DMS153 treated with DMSO at 0.1 percent for 48 hours (cell line): ENCODE results near the gene CCDC34.
A peak's percentile ranks its signal among the peaks of the same experiment; 100 is the strongest.

Source experiments
- DNase-seq: peaks from one replicate; lab custom pipeline; 2025; ENCODE audit not compliant: unreplicated experiment; lab: John Stamatoyannopoulos, UW

Gene CCDC34, protein sequence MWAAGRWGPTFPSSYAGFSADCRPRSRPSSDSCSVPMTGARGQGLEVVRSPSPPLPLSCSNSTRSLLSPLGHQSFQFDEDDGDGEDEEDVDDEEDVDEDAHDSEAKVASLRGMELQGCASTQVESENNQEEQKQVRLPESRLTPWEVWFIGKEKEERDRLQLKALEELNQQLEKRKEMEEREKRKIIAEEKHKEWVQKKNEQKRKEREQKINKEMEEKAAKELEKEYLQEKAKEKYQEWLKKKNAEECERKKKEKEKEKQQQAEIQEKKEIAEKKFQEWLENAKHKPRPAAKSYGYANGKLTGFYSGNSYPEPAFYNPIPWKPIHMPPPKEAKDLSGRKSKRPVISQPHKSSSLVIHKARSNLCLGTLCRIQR

DNA sequence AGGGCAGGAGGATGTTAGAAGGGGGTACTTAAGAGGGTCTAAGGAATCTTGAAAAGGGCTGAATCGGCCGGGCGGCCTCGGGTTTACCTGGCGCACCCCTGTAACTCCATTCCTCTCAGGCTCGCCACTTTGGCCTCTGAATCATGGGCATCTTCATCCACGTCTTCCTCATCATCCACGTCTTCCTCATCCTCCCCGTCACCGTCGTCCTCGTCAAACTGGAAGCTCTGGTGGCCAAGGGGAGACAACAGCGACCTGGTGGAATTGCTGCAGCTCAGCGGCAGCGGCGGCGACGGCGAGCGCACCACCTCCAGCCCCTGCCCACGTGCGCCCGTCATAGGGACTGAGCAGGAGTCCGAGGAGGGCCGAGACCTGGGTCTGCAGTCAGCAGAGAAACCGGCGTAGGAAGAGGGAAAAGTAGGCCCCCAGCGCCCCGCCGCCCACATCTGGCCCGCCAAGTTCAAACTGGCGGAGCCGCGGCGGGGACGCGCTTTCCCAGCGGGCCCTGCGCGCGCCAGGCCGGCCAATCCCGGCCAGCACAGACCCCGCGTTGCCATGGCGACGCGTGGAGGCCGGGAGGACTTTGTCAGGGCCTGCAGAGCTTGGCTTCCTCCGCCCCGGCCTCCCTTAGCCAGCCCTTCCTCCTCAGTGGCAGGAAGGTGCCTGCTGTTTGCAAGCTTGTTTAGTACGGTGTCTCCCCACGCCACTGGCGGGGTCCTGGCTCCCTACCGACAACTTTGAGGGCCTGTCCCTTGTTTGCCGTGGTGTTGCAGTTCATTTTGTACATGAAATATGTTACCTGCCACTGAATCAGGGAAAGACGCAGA is at the start of gene CCDC34:
TSS of gene CCDC34 (minus strand) at position 467 of the 827 bp plus-strand sequence. CDS start at position 446, 21 bp downstream.
- peak; percentile 91 for DNase-seq

DNA sequence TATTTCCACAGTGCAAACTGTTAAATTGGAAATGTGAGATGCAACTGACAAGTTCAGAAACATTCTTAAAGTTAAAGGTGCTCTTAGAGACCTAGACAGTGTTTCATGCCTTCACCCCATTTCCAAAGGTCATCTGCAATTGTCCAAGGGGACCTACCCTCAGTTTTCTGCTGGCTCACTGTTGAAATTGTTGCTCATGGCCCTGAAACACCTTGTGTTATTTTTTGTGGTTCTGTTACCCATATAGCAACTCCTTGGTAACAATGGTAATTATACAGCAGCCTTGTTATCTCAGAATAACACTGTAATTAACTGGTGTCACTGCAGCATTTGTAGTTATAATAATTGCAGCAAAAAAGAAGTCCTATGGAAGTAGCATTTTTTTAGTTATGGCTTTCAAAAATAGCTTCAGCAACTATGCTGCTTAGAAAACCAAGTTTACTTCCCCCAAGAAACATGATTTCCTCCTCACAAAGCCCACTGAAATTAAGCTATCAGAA is 49.2 kb upstream of the CCDC34 start:
- DNase-seq = no peak

DNA sequence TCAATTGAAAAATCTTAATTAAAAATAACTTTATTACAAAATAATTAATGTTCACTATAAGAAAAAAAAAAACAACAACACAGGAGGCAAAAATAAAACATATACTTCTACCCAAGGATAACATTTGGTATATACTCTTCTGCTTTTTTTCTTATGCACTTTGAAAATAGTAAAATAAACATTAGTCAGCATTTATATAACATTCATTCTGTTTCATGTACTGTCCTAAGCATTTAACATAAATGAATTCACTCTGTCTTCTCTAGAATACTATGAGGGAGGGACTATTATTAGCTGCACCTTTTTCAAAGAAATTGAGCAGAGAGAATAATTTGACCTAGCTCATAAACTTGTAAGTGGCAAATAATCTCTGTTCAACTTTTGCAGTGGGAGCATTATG is 48.3 kb upstream of the CCDC34 start:
- DNase-seq = no peak

- DNase-seq = no peak
Measured at GRCh38 chr11:27410272-27410671, 47.3 kb upstream of the CCDC34 start.

DNA sequence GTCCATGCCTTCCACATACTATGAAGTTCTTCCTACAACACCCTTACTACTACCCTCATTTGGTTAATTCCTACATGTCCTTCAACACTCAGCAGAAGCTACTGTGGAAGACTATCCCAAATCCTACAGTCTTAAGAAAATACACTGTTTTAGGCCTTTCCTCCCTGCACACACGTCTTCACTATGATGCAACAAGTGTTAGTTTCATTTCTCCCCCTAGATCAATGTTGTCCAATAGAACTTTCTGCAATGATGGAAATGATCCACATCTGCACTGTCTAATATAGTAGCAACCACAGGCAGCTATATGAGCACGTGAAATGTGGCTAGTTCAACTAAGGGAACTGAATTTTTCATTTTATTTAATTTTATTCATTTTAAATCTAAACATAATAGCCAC is 46.7 kb upstream of the CCDC34 start:
- DNase-seq = no peak

- no peak for DNase-seq
Measured at GRCh38 chr11:27409049-27409448, 46.0 kb upstream of the CCDC34 start.

DNA sequence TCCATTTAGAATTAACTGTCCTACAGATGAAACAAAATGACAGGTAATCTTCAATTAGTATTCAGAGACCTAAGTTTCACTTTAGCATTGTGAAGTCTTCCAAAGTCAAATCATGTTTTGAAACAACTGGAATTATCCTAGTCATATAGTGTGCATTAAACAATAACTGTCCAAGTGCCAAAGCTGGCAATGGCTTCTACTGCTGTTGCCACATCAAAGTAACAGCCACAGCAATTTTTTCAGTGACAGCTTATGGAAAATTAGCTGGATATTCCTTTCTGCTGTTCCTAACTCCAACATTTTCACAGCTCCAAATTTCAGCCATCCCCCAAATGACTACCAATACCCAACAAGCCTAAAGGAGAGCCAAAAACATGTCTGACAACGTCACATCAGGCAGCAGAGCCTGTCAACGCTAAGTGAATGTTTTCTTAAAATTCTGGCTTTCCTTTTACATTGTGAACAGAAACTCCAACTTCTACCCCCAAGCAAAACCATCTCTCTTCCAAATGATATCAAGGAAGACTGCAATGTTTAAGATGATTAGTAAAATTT is 45.3 kb upstream of the CCDC34 start:
- DNase-seq = no peak

DNA sequence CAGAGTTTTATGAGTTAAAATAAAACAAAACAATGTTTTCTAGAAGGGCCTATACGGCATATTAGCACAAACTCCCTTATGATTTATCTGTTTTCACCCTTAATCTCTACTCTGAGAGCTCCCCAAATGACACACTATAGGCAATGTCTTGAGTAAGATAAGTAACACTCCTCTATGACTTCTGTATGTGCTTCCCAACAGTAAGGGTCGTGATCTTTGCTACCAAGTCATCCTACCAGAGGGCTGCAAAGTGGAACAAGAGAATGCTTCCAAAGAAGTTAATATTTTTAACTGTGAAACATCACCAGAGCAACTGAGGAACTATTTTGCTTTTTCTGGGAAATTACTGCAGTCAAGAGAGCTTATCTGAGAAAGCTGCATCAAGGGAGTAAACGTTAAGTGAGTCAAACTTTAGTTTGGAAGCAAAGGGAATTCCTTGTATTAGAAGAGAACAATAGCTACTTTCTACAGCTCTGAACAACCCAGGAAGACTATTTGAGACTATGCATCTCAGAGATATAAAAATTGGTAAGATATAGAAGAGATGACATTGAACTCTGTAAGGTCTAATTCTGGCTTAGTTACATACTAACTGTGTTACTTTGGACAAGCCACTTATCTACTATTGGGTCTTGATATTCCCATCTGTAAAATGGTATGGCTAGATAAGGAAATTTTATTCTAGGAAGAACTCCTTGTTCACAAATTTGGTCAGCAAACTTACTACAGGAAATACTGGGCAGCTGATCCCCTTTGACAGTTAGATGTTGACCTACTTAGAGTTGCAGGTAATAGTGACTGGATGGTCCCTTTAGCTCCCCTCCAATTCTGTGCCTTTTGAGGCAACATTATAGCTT is 43.7 kb upstream of the CCDC34 start:
- DNase-seq = no peak

DNA sequence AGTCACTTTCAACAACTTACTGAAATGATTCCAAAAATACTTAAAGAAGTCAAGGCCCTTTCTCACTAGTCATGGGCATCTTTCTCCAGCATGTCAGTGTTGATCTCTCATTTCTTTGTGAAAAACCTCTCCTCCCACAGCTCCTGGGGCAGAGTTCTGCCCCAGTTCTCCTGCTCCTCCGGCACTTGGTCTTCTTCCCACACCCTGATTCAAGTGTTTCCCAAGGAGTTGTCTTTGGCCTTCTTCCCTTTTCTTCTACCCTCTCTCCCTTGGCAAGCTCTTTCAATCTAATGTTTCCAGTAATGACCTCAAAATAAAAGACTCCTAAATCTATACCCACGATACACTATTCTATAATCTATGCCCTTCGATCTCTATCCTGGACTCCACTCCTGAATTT is 42.1 kb upstream of the CCDC34 start:
- DNase-seq = no peak

DNA sequence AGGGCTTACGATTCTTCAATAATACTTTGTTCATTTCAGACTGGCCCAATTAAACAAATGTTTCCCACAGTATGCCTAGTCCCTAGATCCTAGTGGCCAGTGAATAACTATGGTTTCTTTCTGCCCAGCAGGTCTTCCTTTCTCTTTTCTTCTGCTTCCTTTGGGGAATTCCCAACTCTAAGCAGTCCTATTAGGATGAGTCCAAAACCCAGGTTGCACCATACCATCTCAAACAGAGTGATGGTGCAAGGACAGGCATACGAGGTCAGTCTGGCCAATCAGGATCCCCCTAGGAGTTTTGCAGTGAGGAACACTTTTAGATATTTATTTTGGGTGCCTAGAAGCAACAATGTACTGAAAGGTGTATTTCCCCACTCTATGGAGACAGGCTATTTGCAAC is 41.4 kb upstream of the CCDC34 start:
- no peak for DNase-seq

DNA sequence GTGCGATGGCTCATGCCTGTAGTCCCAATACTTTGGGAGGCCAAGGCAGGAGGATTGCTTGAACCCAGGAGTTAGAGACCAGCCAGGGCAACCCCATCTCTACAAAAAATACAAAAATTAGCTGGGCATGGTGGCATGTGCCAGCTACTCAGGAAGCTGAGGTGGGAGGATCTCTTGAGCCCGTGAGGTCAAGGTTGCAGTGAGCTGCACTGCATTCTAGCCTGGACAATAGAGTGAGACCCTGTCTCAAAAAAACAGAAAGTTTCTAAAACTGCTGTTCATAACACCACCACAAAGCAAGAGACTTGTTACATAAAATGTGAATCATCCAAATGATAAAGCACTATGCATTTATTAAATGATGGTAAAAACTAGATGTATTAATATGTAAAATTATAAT is 40.2 kb upstream of the CCDC34 start:
- DNase-seq = no peak

GRCh38 chr11:27402450-27402849 is 39.4 kb upstream of the CCDC34 start:
- no peak for DNase-seq

DNA sequence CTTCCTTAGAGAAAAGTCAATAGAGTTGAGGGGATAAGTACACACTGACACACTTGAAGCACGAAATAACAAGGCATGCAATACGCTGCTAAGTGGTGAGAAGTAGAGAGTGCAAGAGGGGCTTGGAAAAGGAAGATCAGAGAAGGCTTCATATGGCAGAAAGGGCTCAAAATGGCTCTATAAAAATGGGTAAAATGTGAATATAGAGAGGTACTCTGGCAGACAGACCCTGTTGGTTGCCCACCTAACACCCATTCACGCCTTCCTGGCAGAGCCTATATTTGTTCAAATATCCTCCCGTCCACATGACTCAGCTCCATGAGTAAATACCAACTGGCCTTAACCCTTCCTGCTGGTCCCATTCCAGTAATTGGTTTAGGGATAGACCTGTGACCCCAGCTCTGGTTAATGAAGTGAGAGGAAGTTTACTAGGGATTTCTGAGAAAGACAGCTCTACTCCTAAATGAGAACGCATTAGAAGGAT is 38.9 kb upstream of the CCDC34 start:
- DNase-seq = no peak

- DNase-seq = no peak
Measured at GRCh38 chr11:27401280-27401832, 38.3 kb upstream of the CCDC34 start.

- DNase-seq = no peak
Measured at GRCh38 chr11:27398400-27398770, 35.4 kb upstream of the CCDC34 start.

DNA sequence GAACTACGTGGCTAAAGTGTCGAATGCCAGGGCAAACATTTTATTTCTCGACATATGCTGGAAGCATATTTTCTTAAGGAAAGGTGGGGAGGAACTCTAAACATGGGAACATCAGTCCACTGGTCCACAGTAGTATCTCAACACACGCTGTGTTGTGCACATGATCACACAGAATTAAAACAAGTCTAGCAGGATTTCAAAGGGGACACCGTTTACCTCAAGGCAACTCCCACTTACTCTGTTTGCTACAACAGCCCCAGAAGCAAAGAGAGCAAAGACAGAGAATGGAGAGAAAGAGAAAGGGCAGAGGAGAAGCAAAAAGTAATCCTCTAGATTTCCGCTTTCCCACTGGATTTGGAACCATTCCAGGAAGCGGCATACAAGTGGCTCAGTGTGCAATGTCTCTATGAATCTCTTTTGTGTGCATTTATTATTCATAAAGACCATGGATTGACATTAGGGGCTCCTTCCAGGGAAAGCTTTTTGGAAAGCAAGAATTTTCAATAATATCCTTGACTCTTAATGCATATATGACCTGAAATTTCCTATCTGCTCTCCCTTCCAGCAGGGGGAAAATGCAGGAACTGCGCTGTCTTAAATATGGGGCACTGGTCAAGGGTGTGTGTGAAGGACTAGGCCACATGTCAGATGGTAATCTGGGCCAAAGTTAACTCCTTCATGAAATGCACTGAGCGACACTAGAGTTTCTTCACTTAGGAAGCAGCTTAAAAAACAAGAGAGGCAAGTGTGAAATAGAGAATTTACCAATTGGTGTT is 34.8 kb upstream of the CCDC34 start:
- DNase-seq = no peak

DNA sequence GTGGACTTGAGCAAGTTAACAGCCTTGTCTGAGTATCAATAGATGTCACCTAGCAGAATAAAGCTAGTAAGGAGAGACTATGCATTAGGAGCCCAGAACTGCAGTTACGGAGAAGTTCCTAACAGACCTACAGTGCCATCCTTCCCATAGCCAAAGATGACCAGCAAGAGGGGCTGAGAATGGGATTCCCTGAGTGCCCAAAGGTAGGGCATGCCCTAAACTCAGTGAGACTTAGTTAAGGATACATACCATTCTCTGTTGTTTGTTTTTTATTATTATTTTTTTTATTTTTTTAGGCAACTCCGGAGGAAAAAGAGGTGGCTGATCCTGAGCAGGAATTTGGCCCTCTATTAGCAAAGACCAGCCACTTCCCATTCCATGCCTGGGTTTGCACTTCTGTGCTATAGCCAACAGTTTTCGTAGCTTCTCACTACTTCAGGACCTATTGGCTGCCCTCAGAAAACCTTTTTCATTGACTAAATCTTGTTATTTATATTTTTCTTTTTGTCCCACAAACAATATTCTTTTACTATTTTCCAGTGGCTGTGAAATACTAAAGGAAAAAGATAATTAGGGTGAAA is 33.3 kb upstream of the CCDC34 start:
- no peak for DNase-seq

- DNase-seq = no peak
Measured at GRCh38 chr11:27395556-27396258, 32.7 kb upstream of the CCDC34 start.

GRCh38 chr11:27394781-27395228 is 31.8 kb upstream of the CCDC34 start:
- no peak for DNase-seq
